HepG2 (cell line): ENCODE data around the gene FAM24B. TPM values are rescaled to one million over a fixed set of nuclear protein-coding genes. Genes with fewer than 3 reads are reported as not detected.
A peak's percentile ranks its signal among the peaks of the same experiment; 100 is the strongest.

Experiments
- ATAC-seq: fragments of 200-7000 bp; cut with Tn5 transposase; 3 replicates; pipeline ENCODE4 v1.9.1; 2020; ENCODE audit warnings: mild to moderate bottlenecking, moderate library complexity
- BruUV-seq: library from RNA; stranded (reverse); fragments of 400-500 nt; replicated peaks from 2 replicates; lab custom pipeline; 2021; lab: Mats Ljungman, UMichigan
- CTCF ChIA-PET: fragments of 300-600 bp; formaldehyde crosslinking; extraction: SDS; loops from one replicate; lab custom pipeline; 2021; ENCODE audit warnings: low total read pairs, inconsistent platforms, low intra/inter-chr PET ratio; lab: Yijun Ruan, JAX
- POLR2A ChIA-PET: fragments of 350-600 bp; sonication (Branson Sonifier 250); formaldehyde crosslinking; loops from one replicate; lab custom pipeline; 2020; ENCODE audit warnings: antibody characterized with exemption, inconsistent platforms; lab: Yijun Ruan, JAX
- DNase-seq: peaks from one replicate; pipeline ENCODE4 v3.0.0-alpha.2; 2015; ENCODE audit warnings: low spot score
- FAIRE-seq: peaks from 3 replicates; lab custom pipeline; 2011; peaks lifted over from hg19 to GRCh38; lab: Jason Lieb, UNC
- H2AFZ ChIP-seq: one replicate; pipeline ENCODE4 v1.6.1; 2011; ENCODE audit warnings: low read length, inconsistent platforms
- H3K27ac ChIP-seq: fragments of 300-600 bp; 3 replicates; pipeline ENCODE4 v1.8.0; 2011; ENCODE audit warnings: mixed run types, mild to moderate bottlenecking, mixed read lengths, low read length, inconsistent platforms; ENCODE audit not compliant: insufficient read depth; ENCODE audit errors: extremely low read length
- H3K27me3 ChIP-seq, 2 experiments: fragments of 200-600 bp in 1 of 2; 2 replicates in 1 of 2; 3 replicates in 1 of 2; pipeline versions ENCODE4 v1.6.0 to v1.8.0; 2011; ENCODE audit warnings: low read length in 2 of 2, mild to moderate bottlenecking in 2 of 2, moderate library complexity in 2 of 2, inconsistent platforms in 1 of 2; ENCODE audit not compliant: insufficient read depth in 2 of 2, control insufficient read depth in 1 of 2
- H3K36me3 ChIP-seq, 2 experiments: fragments of 200-600 bp in 1 of 2; replicated peaks in 1 of 2; 2 replicates in 1 of 2; 3 replicates in 1 of 2; pipeline versions ENCODE4 v1.5.1 to v1.8.0; 2011; ENCODE audit warnings: low read length in 2 of 2, inconsistent platforms in 1 of 2; ENCODE audit not compliant: insufficient read depth in 2 of 2, control insufficient read depth in 1 of 2
- H3K4me1 ChIP-seq: 2 replicates; pipeline ENCODE4 v1.5.1; 2012; ENCODE audit warnings: low read length, inconsistent platforms; ENCODE audit not compliant: insufficient read depth
- H3K4me2 ChIP-seq: 2 replicates; pipeline ENCODE4 v1.6.0; 2011; ENCODE audit warnings: low read depth, low read length, inconsistent platforms
- H3K4me3 ChIP-seq, 3 experiments: fragments of 200-600 bp in 1 of 3; sonication (generic), shearing (Covaris generic) in 1 of 3; replicated peaks in 1 of 3; 2 replicates each; pipeline ENCODE4 v1.5.1; 2011 to 2016; ENCODE audit warnings: low read length in 3 of 3, inconsistent platforms in 2 of 3, low read depth in 2 of 3, mild to moderate bottlenecking in 2 of 3, control low read depth in 1 of 3, mixed read lengths in 1 of 3; ENCODE audit not compliant: insufficient read depth in 1 of 3
- H3K79me2 ChIP-seq: one replicate; pipeline ENCODE4 v1.6.1; 2011; ENCODE audit warnings: low read length, inconsistent platforms; ENCODE audit not compliant: insufficient read depth
- H3K9ac ChIP-seq: 2 replicates; pipeline ENCODE4 v1.6.0; 2011; ENCODE audit warnings: mild to moderate bottlenecking, low read depth, low read length, inconsistent platforms; ENCODE audit not compliant: insufficient read depth
- H3K9me3 ChIP-seq: 2 replicates; pipeline ENCODE4 v1.5.1; 2012; ENCODE audit warnings: mild to moderate bottlenecking, low read length
- H4K20me1 ChIP-seq: 2 replicates; pipeline ENCODE4 v1.6.0; 2011; ENCODE audit warnings: inconsistent platforms, mild to moderate bottlenecking, low read length, moderate library complexity; ENCODE audit not compliant: insufficient read depth
- ATF5 ChIP-seq: sonication (generic); formaldehyde crosslinking; IDR thresholded peaks from 2 replicates; pipeline ENCODE4 v1.4.0; 2020; ENCODE audit warnings: mild to moderate bottlenecking, low read depth, missing genetic modification reagents
- CEBPB ChIP-seq: IDR thresholded peaks from 2 replicates; pipeline ENCODE4 v1.6.1; 2011; ENCODE audit warnings: low read depth, low read length, improper control_type of control experiment, borderline replicate concordance
- CHCHD3 ChIP-seq: sonication (generic); formaldehyde crosslinking; IDR thresholded peaks from 2 replicates; pipeline ENCODE4 v1.8.0; 2022; ENCODE audit warnings: mild to moderate bottlenecking, missing genetic modification reagents, moderate library complexity
- CREB1 ChIP-seq, 2 experiments: fragments of 450-650 bp in 1 of 2; IDR thresholded peaks; 2 replicates each; pipeline ENCODE4 v1.6.1; 2016 to 2017; ENCODE audit warnings: control low read depth in 1 of 2, mild to moderate bottlenecking in 1 of 2, missing compliant biosample characterization in 1 of 2, missing genetic modification characterization in 1 of 2
- MAFK ChIP-seq, 2 experiments: IDR thresholded peaks in 1 of 2; conservative IDR thresholded peaks in 1 of 2; 2 replicates each; pipeline ENCODE4 v1.6.1; 2011; ENCODE audit warnings: improper control_type of control experiment in 2 of 2, low read length in 2 of 2
- MXD4 ChIP-seq: IDR thresholded peaks from 2 replicates; pipeline ENCODE4 v1.6.1; 2016; ENCODE audit warnings: mild to moderate bottlenecking, missing biosample characterization, missing genetic modification reagents
- NFE2L2 ChIP-seq: fragments of 150-350 bp; IDR thresholded peaks from 2 replicates; pipeline ENCODE4 v1.6.1; 2014; ENCODE audit warnings: low read length
- SAFB2 ChIP-seq: sonication (generic); formaldehyde crosslinking; IDR thresholded peaks from 2 replicates; pipeline ENCODE4 v1.5.1; 2020; ENCODE audit warnings: missing genetic modification reagents, low read depth, mild to moderate bottlenecking, borderline replicate concordance
- TEF ChIP-seq: sonication (generic); formaldehyde crosslinking; IDR thresholded peaks from 2 replicates; pipeline ENCODE4 v1.5.0; 2020; ENCODE audit warnings: missing genetic modification reagents
- TFAP4 ChIP-seq: sonication (generic); IDR thresholded peaks from 2 replicates; pipeline ENCODE4 v1.6.1; 2016; ENCODE audit warnings: low read depth, borderline replicate concordance
- WGBS: methylation state at CpG from one replicate; pipeline ENCODE4 v1.1.6; 2017; ENCODE audit warnings: low lambda C conversion rate; 5-methylcytosine and 5-hydroxymethylcytosine counted together
- in situ Hi-C: cut with HindIII; loops from 2 replicates; pipeline ENCODE4 v1.10.0; 2017; ENCODE audit warnings: low pct_unique_long_range_greater_than_20kb; ENCODE audit not compliant: extremely low pct_ligation_motif_present
- intact Hi-C: fragments of 100-400 bp; cut with micrococcal nuclease; formaldehyde crosslinking; loops from one replicate; pipeline ENCODE4 v1.10.0; 2022; ENCODE audit not compliant: unreplicated experiment
- polyA plus RNA-seq, 8 experiments: library from polyadenylated mRNA; depleted of rRNA in 3 of 8; stranded (reverse) in 7 of 8; unstranded in 1 of 8; fragments of >200 nt; fragmentation: Illumina TruSeq in 4 of 8; extraction: Trizol in 4 of 8; gene quantifications; 2 replicates each; pipeline versions ENCODE4 v1.2.1 to v1.2.3, GENCODE V29; 2011 to 2016; ENCODE audit warnings: low read depth in 4 of 8, missing spikeins in 1 of 8, mixed read lengths in 1 of 8; ENCODE audit not compliant: insufficient read depth in 1 of 8
- total RNA-seq, 5 experiments: library from RNA; depleted of rRNA; stranded (reverse); fragments of >200 nt; fragmentation: Illumina TruSeq; extraction: Trizol; gene quantifications; 2 replicates each; pipeline ENCODE4 v1.2.3, GENCODE V29; 2016; ENCODE audit warnings: low read depth in 1 of 5

FAM24B gene
- total and polyA plus RNA-seq, 2 of the 13 experiments (the other 11 are each of a cell fraction or from before 2014, with no cell fraction given) = 1.9 to 3.0 TPM

- Histone ChIP-seq H3K36me3 (no peaks in the 10 kb centered on the region), H3K4me1 (peaks cover 21% of the 10 kb centered on the region), H4K20me1 (no peaks in the 10 kb centered on the region; the same call in 1 of the 2 replicates), H3K9ac (no peak overlapping the region), H3K9me3 (no peaks in the 10 kb centered on the region), H3K27me3 (no peaks in the 10 kb centered on the region), H3K27ac (no peak overlapping the region), H3K4me3 (no peak overlapping the region), H2AFZ (no peak overlapping the region), H3K79me2 (peaks cover 3% of the 10 kb centered on the region), H3K4me2 (no peak overlapping the region)
- 30% methylated on average over 1 of the region's 1 CpG for WGBS
- CTCF ChIA-PET = no interaction called here
- BruUV-seq = no TSS peak
- POLR2A ChIA-PET = no interaction called here
- TF ChIP-seq CHCHD3 (no peak), MAFK (conservative IDR thresholded peaks at IDR 0.05 in 1 of 2, IDR thresholded peaks at IDR 0.05 in 1 of 2; ENCODE audit: low read length in 2 of 2) (0 out of 4 replicates have a peak, but pooled peaks of 1 of the 2 experiments have one; percentile 12), TFAP4 (peak; percentile 49; the same call in 1 of the 2 replicates), NFE2L2 (peak; percentile 67)
- FAIRE-seq (no peak), DNase-seq (no peak), ATAC-seq (no peak)
- in situ Hi-C loops = no loop called here
- intact Hi-C loops = no loop called here
Observed at GRCh38 chr10:122864901-122865300, 14.5 kb downstream of the FAM24B start.

- TF ChIP-seq CREB1 (IDR thresholded peaks at IDR 0.05) (no peak), CREB1 (CRISPR knock-in tag; IDR thresholded peaks at IDR 0.05) (no peak), SAFB2 (CRISPR knock-in tag) (no peak), CEBPB (peak; percentile 46; the same call in 1 of the 2 replicates), MXD4 (CRISPR knock-in tag) (no peak), ATF5 (no peak), TEF (CRISPR knock-in tag) (0 out of 2 replicates have a peak, but pooled peaks have one; percentile 41)
- TF ChIP-seq, all 625 proteins: peak for 2
- Histone ChIP-seq H3K9me3 (no peaks in the 10 kb centered on the region), H3K36me3 (no peaks in the 10 kb centered on the region), H3K9ac (no peak overlapping the region), H3K4me1 (peaks cover 21% of the 10 kb centered on the region), H3K27me3 (no peaks in the 10 kb centered on the region), H3K4me2 (no peak overlapping the region), H3K4me3 (no peak overlapping the region), H3K27ac (no peak overlapping the region), H2AFZ (no peak overlapping the region), H3K79me2 (peaks cover 3% of the 10 kb centered on the region), H4K20me1 (no peaks in the 10 kb centered on the region; the same call in 1 of the 2 replicates)
- ChIA-PET POLR2A (no interaction called here), CTCF (no interaction called here)
- ATAC-seq (no peak), DNase-seq (no peak), FAIRE-seq (no peak)
- BruUV-seq = no TSS peak
- WGBS = 97% methylated on average over 2 of the region's 2 CpGs
- in situ Hi-C loops (no loop called here), intact Hi-C loops (no loop called here)
Observed at GRCh38 chr10:122864194-122864592, 15.2 kb downstream of the FAM24B start.
